Hepatocyte (in vitro differentiated cells): ENCODE measurements around the gene NSUN3.
A peak's percentile ranks its signal among the peaks of the same experiment; 100 is the strongest.

ENCODE experiments used
- CTCF ChIP-seq: fragments of 200-600 bp; sonication (generic); IDR thresholded peaks from 2 replicates; pipeline ENCODE4 v1.5.1; 2016; ENCODE audit warnings: antibody characterized with exemption, mild to moderate bottlenecking; ENCODE audit not compliant: poor library complexity
- EZH2 ChIP-seq: fragments of 200-600 bp; sonication (generic); IDR thresholded peaks from 2 replicates; pipeline ENCODE4 v1.6.1; 2016; ENCODE audit warnings: antibody characterized with exemption, mild to moderate bottlenecking, borderline replicate concordance

DNA sequence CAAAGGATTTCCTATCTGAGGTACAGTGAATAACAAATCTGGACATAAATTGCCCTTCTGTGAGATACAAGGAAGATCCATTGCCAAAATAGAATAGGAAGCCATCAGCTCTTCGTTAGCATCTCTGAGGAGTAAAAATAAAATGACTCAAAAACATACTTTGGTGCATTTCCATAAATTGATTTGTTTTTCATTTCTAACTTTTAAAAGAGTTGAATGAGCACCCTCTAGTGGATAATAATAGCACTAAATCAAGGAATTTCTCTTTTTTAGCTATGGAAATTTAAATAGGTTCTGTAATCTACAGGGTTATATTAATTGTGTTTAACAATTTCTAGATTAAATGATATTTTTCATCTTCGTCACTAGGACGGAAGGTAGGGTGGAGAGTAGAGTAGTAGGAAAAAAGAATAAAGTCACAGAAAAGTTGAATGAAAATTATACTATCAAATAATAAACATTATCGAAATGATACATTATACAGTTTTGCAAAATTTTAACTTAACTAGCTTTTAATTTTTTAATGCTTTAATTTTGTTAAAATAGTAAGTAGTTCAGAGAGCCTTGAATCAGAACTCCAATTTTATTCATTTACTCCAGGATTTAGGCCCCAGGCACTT lies 6.4 kb downstream of the NSUN3 start:
- TF ChIP-seq CTCF (peak; percentile 74), EZH2 (no peak)
